ENCODE data around the gene ROCK1. TPM values are rescaled to one million over a fixed set of nuclear protein-coding genes. Genes with fewer than 3 reads are reported as not detected.

ROCK1 gene
- total RNA-seq, 1 donor from 2014 or later: 60.9 TPM

- peaks cover 62% of the 10 kb centered on the region for H3K4me1 Mint-ChIP-seq (ENCODE audit: low read depth)
- H3K36me3 Mint-ChIP-seq (ENCODE audit: low read depth): no peaks in the 10 kb centered on the region
- TF ChIP-seq CTCF (IDR thresholded peaks at IDR 0.05): no peak
- DNase-seq (ENCODE audit: low spot score): no peak
- H3K27me3 Mint-ChIP-seq (ENCODE audit: low read depth): no peaks in the 10 kb centered on the region
- H3K9me3 Mint-ChIP-seq (ENCODE audit: low read depth): no peaks in the 10 kb centered on the region
- H3K4me3 Mint-ChIP-seq (ENCODE audit: unreplicated experiment): no peak overlapping the region
- H3K27ac Mint-ChIP-seq (ENCODE audit: unreplicated experiment): peak overlapping the region; percentile 13
Observed at GRCh38 chr18:21074336-21075323, 37.0 kb downstream of the ROCK1 start.

- DNase-seq (ENCODE audit: low spot score): no peak
- Mint-ChIP-seq H3K36me3 (ENCODE audit: low read depth) (peaks cover 2% of the 10 kb centered on the region), H3K4me1 (ENCODE audit: low read depth) (peaks cover 53% of the 10 kb centered on the region), H3K27ac (ENCODE audit: unreplicated experiment) (peak overlapping the region; percentile 3), H3K27me3 (ENCODE audit: low read depth) (no peaks in the 10 kb centered on the region), H3K9me3 (ENCODE audit: low read depth) (no peaks in the 10 kb centered on the region), H3K4me3 (ENCODE audit: unreplicated experiment) (no peak overlapping the region)
- TF ChIP-seq CTCF (IDR thresholded peaks at IDR 0.05): no peak
Observed at GRCh38 chr18:21073180-21073579, 38.4 kb downstream of the ROCK1 start.

- H3K9me3 Mint-ChIP-seq (ENCODE audit: low read depth): no peaks in the 10 kb centered on the region
- TF ChIP-seq CTCF (IDR thresholded peaks at IDR 0.05): no peak
- no peak for DNase-seq (ENCODE audit: low spot score)
- H3K4me3 Mint-ChIP-seq (ENCODE audit: unreplicated experiment): no peak overlapping the region
- H3K36me3 Mint-ChIP-seq (ENCODE audit: low read depth): peaks cover 5% of the 10 kb centered on the region
- peaks cover 41% of the 10 kb centered on the region for H3K4me1 Mint-ChIP-seq (ENCODE audit: low read depth)
- no peak overlapping the region for H3K27ac Mint-ChIP-seq (ENCODE audit: unreplicated experiment)
- no peaks in the 10 kb centered on the region for H3K27me3 Mint-ChIP-seq (ENCODE audit: low read depth)
Observed at GRCh38 chr18:21071071-21071470, 40.5 kb downstream of the ROCK1 start.

GRCh38 chr18:21069468-21069867 is 42.1 kb downstream of the ROCK1 start:
- no peak for DNase-seq (ENCODE audit: low spot score)
- H3K9me3 Mint-ChIP-seq (ENCODE audit: low read depth): no peaks in the 10 kb centered on the region
- no peak overlapping the region for H3K27ac Mint-ChIP-seq (ENCODE audit: unreplicated experiment)
- TF ChIP-seq CTCF (IDR thresholded peaks at IDR 0.05): no peak
- no peak overlapping the region for H3K4me3 Mint-ChIP-seq (ENCODE audit: unreplicated experiment)
- peaks cover 5% of the 10 kb centered on the region for H3K36me3 Mint-ChIP-seq (ENCODE audit: low read depth)
- peaks cover 39% of the 10 kb centered on the region for H3K4me1 Mint-ChIP-seq (ENCODE audit: low read depth)
- H3K27me3 Mint-ChIP-seq (ENCODE audit: low read depth): no peaks in the 10 kb centered on the region

- Mint-ChIP-seq H3K27ac (ENCODE audit: unreplicated experiment) (peak overlapping the region; percentile 93), H3K27me3 (ENCODE audit: low read depth) (no peaks in the 10 kb centered on the region), H3K36me3 (ENCODE audit: low read depth) (peaks cover 5% of the 10 kb centered on the region), H3K4me3 (ENCODE audit: unreplicated experiment) (no peak overlapping the region), H3K4me1 (ENCODE audit: low read depth) (peaks cover 37% of the 10 kb centered on the region), H3K9me3 (ENCODE audit: low read depth) (no peaks in the 10 kb centered on the region)
- DNase-seq (ENCODE audit: low spot score): no peak
- TF ChIP-seq CTCF (IDR thresholded peaks at IDR 0.05): no peak
Observed at GRCh38 chr18:21064347-21064746, 47.3 kb downstream of the ROCK1 start.

Data from chondrocyte (in vitro differentiated cells).